ENCODE measurements around the gene SAMSN1. TPM values are rescaled to one million over a fixed set of nuclear protein-coding genes. Genes with fewer than 3 reads are reported as not detected.

The SAMSN1 gene
- total and polyA plus RNA-seq, 11 donors: 0.44 to 21.2 (median 1.4) TPM

GRCh38 chr21:14477133-14477532 is 69.0 kb downstream of the SAMSN1 start:
- H3K4me1 ChIP-seq: peaks cover 0 to 23% (median 0%) of the 10 kb centered on the region in 12 donors
- H3K27ac ChIP-seq: no peak overlapping the region
- 89 to 93% (median 91%) methylated on average over 2 of the region's 2 CpGs for WGBS, 4 donors
- no peak for TF ChIP-seq POLR2A (IDR thresholded peaks at IDR 0.05)
- TF ChIP-seq, protein P1, sequence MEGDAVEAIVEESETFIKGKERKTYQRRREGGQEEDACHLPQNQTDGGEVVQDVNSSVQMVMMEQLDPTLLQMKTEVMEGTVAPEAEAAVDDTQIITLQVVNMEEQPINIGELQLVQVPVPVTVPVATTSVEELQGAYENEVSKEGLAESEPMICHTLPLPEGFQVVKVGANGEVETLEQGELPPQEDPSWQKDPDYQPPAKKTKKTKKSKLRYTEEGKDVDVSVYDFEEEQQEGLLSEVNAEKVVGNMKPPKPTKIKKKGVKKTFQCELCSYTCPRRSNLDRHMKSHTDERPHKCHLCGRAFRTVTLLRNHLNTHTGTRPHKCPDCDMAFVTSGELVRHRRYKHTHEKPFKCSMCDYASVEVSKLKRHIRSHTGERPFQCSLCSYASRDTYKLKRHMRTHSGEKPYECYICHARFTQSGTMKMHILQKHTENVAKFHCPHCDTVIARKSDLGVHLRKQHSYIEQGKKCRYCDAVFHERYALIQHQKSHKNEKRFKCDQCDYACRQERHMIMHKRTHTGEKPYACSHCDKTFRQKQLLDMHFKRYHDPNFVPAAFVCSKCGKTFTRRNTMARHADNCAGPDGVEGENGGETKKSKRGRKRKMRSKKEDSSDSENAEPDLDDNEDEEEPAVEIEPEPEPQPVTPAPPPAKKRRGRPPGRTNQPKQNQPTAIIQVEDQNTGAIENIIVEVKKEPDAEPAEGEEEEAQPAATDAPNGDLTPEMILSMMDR (IDR thresholded peaks at IDR 0.05): no peak
- no peak for DNase-seq
- intact Hi-C loops (cut with DNase I): no loop called here
- no peaks in the 10 kb centered on the region for H3K27me3 ChIP-seq
- no peak for ATAC-seq
- no peaks in the 10 kb centered on the region for H3K9me3 ChIP-seq
- H3K4me3 ChIP-seq: no peak overlapping the region
- H3K36me3 ChIP-seq: no peaks in the 10 kb centered on the region

DNA sequence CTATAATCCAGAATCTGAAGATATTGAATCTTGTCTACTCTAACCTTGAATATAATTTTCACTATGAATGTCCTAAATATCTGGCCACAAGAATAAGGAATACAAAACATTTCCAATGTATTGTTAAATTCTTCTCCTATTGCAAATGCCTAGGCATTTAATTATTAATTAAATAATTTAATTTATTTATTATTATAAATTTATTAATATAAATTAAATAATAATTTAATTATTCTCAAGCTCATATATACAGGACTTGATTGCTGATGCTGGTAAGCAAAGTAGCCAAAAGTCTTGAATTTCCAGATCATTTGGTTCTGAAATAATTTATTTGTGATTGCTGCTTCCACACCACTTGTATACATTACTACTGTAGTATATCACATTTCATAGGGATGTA is 71.1 kb downstream of the SAMSN1 start:
- intact Hi-C loops (cut with DNase I): no loop called here
- H3K27me3 ChIP-seq: no peaks in the 10 kb centered on the region
- no peak for ATAC-seq
- H3K27ac ChIP-seq: no peak overlapping the region
- TF ChIP-seq, protein P1 (IDR thresholded peaks at IDR 0.05): no peak
- no peaks in the 10 kb centered on the region for H3K36me3 ChIP-seq
- peaks cover 0 to 7% (median 0%) of the 10 kb centered on the region in 12 donors for H3K4me1 ChIP-seq
- no peak overlapping the region for H3K4me3 ChIP-seq
- H3K9me3 ChIP-seq: no peaks in the 10 kb centered on the region
- DNase-seq: no peak

GRCh38 chr21:14469641-14470040 is 76.5 kb downstream of the SAMSN1 start:
- Histone ChIP-seq H3K36me3 (no peaks in the 10 kb centered on the region), H3K27me3 (no peaks in the 10 kb centered on the region), H3K27ac (no peak overlapping the region), H3K4me1 (no peaks in the 10 kb centered on the region), H3K9me3 (no peaks in the 10 kb centered on the region), H3K4me3 (no peak overlapping the region)
- DNase-seq (no peak), ATAC-seq (no peak)
- TF ChIP-seq, protein P1 (IDR thresholded peaks at IDR 0.05): no peak
- no peak for TF ChIP-seq POLR2A (IDR thresholded peaks at IDR 0.05)
- intact Hi-C loops (cut with DNase I): no loop called here
- 65 to 74% (median 71%) methylated on average over 4 of the region's 4 CpGs for WGBS, 4 donors

DNA sequence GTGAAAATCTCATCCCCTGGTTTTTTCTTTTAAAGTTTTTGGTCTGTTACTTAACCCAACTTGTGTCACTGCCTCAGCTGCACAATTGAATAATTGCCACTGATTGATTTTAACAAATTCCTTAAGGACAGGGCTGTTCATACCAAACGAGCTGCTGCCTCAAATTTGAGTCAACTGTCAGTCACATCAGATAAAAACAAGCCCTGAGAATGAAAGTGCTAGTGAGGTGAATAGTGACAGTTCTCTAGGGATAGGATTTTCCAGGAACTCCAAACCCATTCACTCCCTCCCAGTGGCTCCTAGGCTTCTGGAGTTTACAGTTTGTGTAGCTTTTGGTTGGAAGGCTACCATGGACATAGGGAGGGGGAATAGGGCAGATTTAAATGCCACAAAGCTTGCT is 79.4 kb downstream of the SAMSN1 start:
- WGBS, 4 donors: 5 to 24% (median 9%) methylated on average over 1 of the region's 1 CpG
- Histone ChIP-seq H3K4me1 (no peaks in the 10 kb centered on the region), H3K4me3 (no peak overlapping the region), H3K36me3 (no peaks in the 10 kb centered on the region), H3K27me3 (no peaks in the 10 kb centered on the region), H3K9me3 (no peaks in the 10 kb centered on the region), H3K27ac (no peak overlapping the region)
- no peak for ATAC-seq
- DNase-seq: no peak
- intact Hi-C loops (cut with DNase I): no loop called here
- TF ChIP-seq, protein P1 (IDR thresholded peaks at IDR 0.05): no peak
- TF ChIP-seq POLR2A (IDR thresholded peaks at IDR 0.05): no peak

All from heart left ventricle (tissue), 16 donors.